D341Med (cell line): Measurements from ENCODE around the gene SLC6A3.
"Not testable (repeated sequence)": the region's sequence is repeated elsewhere in the genome, so short reads cannot be mapped to it uniquely, and the experiment has no call there.

Experiments used
- DNase-seq: peaks from one replicate; pipeline ENCODE4 v3.0.0; 2012; ENCODE audit warnings: low spot score

The SLC6A3 gene

GRCh38 chr5:1477341-1477740, 32.1 kb upstream of the SLC6A3 start:
- no peak for DNase-seq

GRCh38 chr5:1476967-1477310, 31.7 kb upstream of the SLC6A3 start:
- no peak for DNase-seq

GRCh38 chr5:1476181-1476966, 31.1 kb upstream of the SLC6A3 start:
- DNase-seq: no peak

- not testable (repeated sequence) for DNase-seq
Observed at GRCh38 chr5:1475544-1475900, 30.3 kb upstream of the SLC6A3 start.

- DNase-seq: no peak
Observed at GRCh38 chr5:1474866-1475543, 29.8 kb upstream of the SLC6A3 start.

GRCh38 chr5:1474183-1474839, 29.1 kb upstream of the SLC6A3 start:
- DNase-seq: no peak

- no peak for DNase-seq
Observed at GRCh38 chr5:1473746-1474145, 28.5 kb upstream of the SLC6A3 start.

- DNase-seq: no peak
Observed at GRCh38 chr5:1472964-1473628, 27.9 kb upstream of the SLC6A3 start.

GRCh38 chr5:1471997-1472963, 27.0 kb upstream of the SLC6A3 start:
- no peak for DNase-seq

- no peak for DNase-seq
Observed at GRCh38 chr5:1471240-1471853, 26.1 kb upstream of the SLC6A3 start.

GRCh38 chr5:1470762-1471211, 25.5 kb upstream of the SLC6A3 start:
- DNase-seq: no peak

- DNase-seq: no peak
Observed at GRCh38 chr5:1468629-1469527, 23.6 kb upstream of the SLC6A3 start.

- peak; percentile 71 for DNase-seq
Observed at GRCh38 chr5:1468247-1468612, 23.0 kb upstream of the SLC6A3 start.

GRCh38 chr5:1467341-1468246, 22.4 kb upstream of the SLC6A3 start:
- no peak for DNase-seq

- no peak for DNase-seq
Observed at GRCh38 chr5:1466631-1467265, 21.5 kb upstream of the SLC6A3 start.

- DNase-seq: no peak
Observed at GRCh38 chr5:1465966-1466471, 20.8 kb upstream of the SLC6A3 start.

- DNase-seq: no peak
Observed at GRCh38 chr5:1465117-1465516, 19.9 kb upstream of the SLC6A3 start.

GRCh38 chr5:1464511-1464910, 19.3 kb upstream of the SLC6A3 start:
- no peak for DNase-seq
